Nephron (organoid): ENCODE data around the gene VPS4B.

Experiments
- H3K27ac Mint-ChIP-seq, 3 experiments: 2 replicates each; pipeline ENCODE4 v1.8.0; 2020; ENCODE audit warnings: mixed read lengths in 3 of 3, mild to moderate bottlenecking in 2 of 3, moderate library complexity in 1 of 3
- H3K27me3 Mint-ChIP-seq: 2 replicates; pipeline ENCODE4 v1.8.0; 2021; ENCODE audit warnings: low read depth, mild to moderate bottlenecking, moderate library complexity, mixed read lengths
- H3K36me3 Mint-ChIP-seq: 2 replicates; pipeline ENCODE4 v1.8.0; 2020; ENCODE audit warnings: low read depth, mixed read lengths
- H3K4me1 Mint-ChIP-seq: 2 replicates; pipeline ENCODE4 v1.8.0; 2020; ENCODE audit warnings: mixed read lengths
- H3K4me3 Mint-ChIP-seq, 3 experiments: 2 replicates each; pipeline ENCODE4 v1.8.0; 2020; ENCODE audit warnings: mild to moderate bottlenecking in 3 of 3, mixed read lengths in 3 of 3, moderate library complexity in 2 of 3
- H3K9me3 Mint-ChIP-seq: 2 replicates; pipeline ENCODE4 v1.8.0; 2020; ENCODE audit warnings: mixed read lengths
- CTCF ChIP-seq, 3 experiments: fragments of 200-600 bp; sonication (generic); IDR thresholded peaks; one replicate each; pipeline ENCODE4 v1.5.0; 2021; ENCODE audit warnings: antibody characterized with exemption in 3 of 3; ENCODE audit not compliant: unreplicated experiment in 3 of 3

Gene VPS4B

GRCh38 chr18:63407734-63408133, 14.5 kb downstream of the VPS4B start:
- Mint-ChIP-seq H3K27me3 (no peaks in the 10 kb centered on the region), H3K4me1 (no peaks in the 10 kb centered on the region), H3K36me3 (peaks cover 54% of the 10 kb centered on the region), H3K4me3 (no peak overlapping the region), H3K27ac (no peak overlapping the region), H3K9me3 (no peaks in the 10 kb centered on the region)
- no peak for TF ChIP-seq CTCF (IDR thresholded peaks at IDR 0.05; ENCODE audit: unreplicated experiment in 3 of 3)

- no peak for TF ChIP-seq CTCF (IDR thresholded peaks at IDR 0.05; ENCODE audit: unreplicated experiment in 3 of 3)
- peaks cover 64% of the 10 kb centered on the region for H3K36me3 Mint-ChIP-seq
- H3K4me3 Mint-ChIP-seq, result no peak overlapping the region
- H3K27ac Mint-ChIP-seq, result no peak overlapping the region
- H3K9me3 Mint-ChIP-seq, result no peaks in the 10 kb centered on the region
- no peaks in the 10 kb centered on the region for H3K4me1 Mint-ChIP-seq
- no peaks in the 10 kb centered on the region for H3K27me3 Mint-ChIP-seq
Measured at GRCh38 chr18:63405986-63406385, 16.3 kb downstream of the VPS4B start.

GRCh38 chr18:63402246-63403162, 19.8 kb downstream of the VPS4B start:
- H3K27me3 Mint-ChIP-seq, result no peaks in the 10 kb centered on the region
- H3K9me3 Mint-ChIP-seq, result no peaks in the 10 kb centered on the region
- TF ChIP-seq CTCF (IDR thresholded peaks at IDR 0.05; ENCODE audit: unreplicated experiment in 3 of 3), result no peak
- H3K36me3 Mint-ChIP-seq, result peaks cover 72% of the 10 kb centered on the region
- H3K27ac Mint-ChIP-seq, result no peak overlapping the region
- no peak overlapping the region for H3K4me3 Mint-ChIP-seq
- H3K4me1 Mint-ChIP-seq, result no peaks in the 10 kb centered on the region

- Mint-ChIP-seq H3K36me3 (peaks cover 72% of the 10 kb centered on the region), H3K27ac (no peak overlapping the region), H3K9me3 (no peaks in the 10 kb centered on the region), H3K4me1 (no peaks in the 10 kb centered on the region), H3K27me3 (no peaks in the 10 kb centered on the region), H3K4me3 (no peak overlapping the region)
- TF ChIP-seq CTCF (IDR thresholded peaks at IDR 0.05; ENCODE audit: unreplicated experiment in 3 of 3), result no peak
Measured at GRCh38 chr18:63399300-63399699, 23.0 kb downstream of the VPS4B start.

GRCh38 chr18:63397349-63397748, 24.9 kb downstream of the VPS4B start:
- no peak for TF ChIP-seq CTCF (IDR thresholded peaks at IDR 0.05; ENCODE audit: unreplicated experiment in 3 of 3)
- no peak overlapping the region for H3K27ac Mint-ChIP-seq
- H3K36me3 Mint-ChIP-seq, result peaks cover 60% of the 10 kb centered on the region
- no peaks in the 10 kb centered on the region for H3K9me3 Mint-ChIP-seq
- no peaks in the 10 kb centered on the region for H3K4me1 Mint-ChIP-seq
- H3K4me3 Mint-ChIP-seq, result no peak overlapping the region
- no peaks in the 10 kb centered on the region for H3K27me3 Mint-ChIP-seq

GRCh38 chr18:63395503-63395902, 26.8 kb downstream of the VPS4B start:
- Mint-ChIP-seq H3K27ac (no peak overlapping the region), H3K4me3 (no peak overlapping the region), H3K27me3 (no peaks in the 10 kb centered on the region), H3K36me3 (peaks cover 56% of the 10 kb centered on the region), H3K9me3 (no peaks in the 10 kb centered on the region), H3K4me1 (no peaks in the 10 kb centered on the region)
- no peak for TF ChIP-seq CTCF (IDR thresholded peaks at IDR 0.05; ENCODE audit: unreplicated experiment in 3 of 3)
